ENCODE measurements around the gene MIEF1.

GRCh38 chr22:39468487-39469325 lies 33.4 kb upstream of the MIEF1 start:
- TF ChIP-seq CTCF (IDR thresholded peaks at IDR 0.05), result no peak
- peak; percentile 37 to 68 for TF ChIP-seq POLR2A (IDR thresholded peaks at IDR 0.05)
